ENCODE data around the gene KCNJ12.

DNA sequence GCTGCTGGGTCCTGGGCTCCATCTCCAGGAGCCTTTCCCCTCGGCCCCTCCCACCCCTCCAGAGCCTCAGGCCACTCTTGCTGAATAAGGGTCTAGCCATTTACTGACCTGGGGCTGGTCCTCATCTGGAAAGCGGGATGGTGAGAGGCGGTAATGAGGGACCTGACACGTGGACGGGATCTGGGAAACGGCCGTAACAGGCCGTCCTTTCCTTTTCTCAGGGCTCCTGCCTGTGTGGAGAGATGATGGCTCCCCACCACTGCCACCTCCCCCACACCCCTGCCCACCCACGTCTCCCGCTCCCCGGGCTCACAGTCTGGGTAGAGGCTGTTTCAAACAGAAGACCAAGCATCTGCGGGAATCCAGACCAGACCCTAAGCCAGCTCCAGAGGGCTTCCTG lies 20.6 kb upstream of the KCNJ12 start:
- TF ChIP-seq POLR2A (IDR thresholded peaks at IDR 0.05): no peak
- TF ChIP-seq, protein P1, sequence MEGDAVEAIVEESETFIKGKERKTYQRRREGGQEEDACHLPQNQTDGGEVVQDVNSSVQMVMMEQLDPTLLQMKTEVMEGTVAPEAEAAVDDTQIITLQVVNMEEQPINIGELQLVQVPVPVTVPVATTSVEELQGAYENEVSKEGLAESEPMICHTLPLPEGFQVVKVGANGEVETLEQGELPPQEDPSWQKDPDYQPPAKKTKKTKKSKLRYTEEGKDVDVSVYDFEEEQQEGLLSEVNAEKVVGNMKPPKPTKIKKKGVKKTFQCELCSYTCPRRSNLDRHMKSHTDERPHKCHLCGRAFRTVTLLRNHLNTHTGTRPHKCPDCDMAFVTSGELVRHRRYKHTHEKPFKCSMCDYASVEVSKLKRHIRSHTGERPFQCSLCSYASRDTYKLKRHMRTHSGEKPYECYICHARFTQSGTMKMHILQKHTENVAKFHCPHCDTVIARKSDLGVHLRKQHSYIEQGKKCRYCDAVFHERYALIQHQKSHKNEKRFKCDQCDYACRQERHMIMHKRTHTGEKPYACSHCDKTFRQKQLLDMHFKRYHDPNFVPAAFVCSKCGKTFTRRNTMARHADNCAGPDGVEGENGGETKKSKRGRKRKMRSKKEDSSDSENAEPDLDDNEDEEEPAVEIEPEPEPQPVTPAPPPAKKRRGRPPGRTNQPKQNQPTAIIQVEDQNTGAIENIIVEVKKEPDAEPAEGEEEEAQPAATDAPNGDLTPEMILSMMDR (IDR thresholded peaks at IDR 0.05): no peak

Data from Peyer's patch (tissue), 4 donors.